Ishikawa (cell line): ENCODE measurements around the gene PPM1J.
A peak's percentile ranks its signal among the peaks of the same experiment; 100 is the strongest.

Experiments used
- CEBPB ChIP-seq: IDR thresholded peaks from 2 replicates; pipeline ENCODE4 v1.6.1; 2012
- CREB1 ChIP-seq: IDR thresholded peaks from 2 replicates; pipeline ENCODE4 v1.6.1; 2012; ENCODE audit warnings: low read depth
- EGR1 ChIP-seq: IDR thresholded peaks from 2 replicates; pipeline ENCODE4 v1.6.1; 2012
- EP300 ChIP-seq: IDR thresholded peaks from 2 replicates; pipeline ENCODE4 v1.6.1; 2012; ENCODE audit warnings: borderline replicate concordance
- FOXM1 ChIP-seq: IDR thresholded peaks from 2 replicates; pipeline ENCODE4 v1.6.1; 2012; ENCODE audit warnings: low read depth, borderline replicate concordance
- MAX ChIP-seq: IDR thresholded peaks from 2 replicates; pipeline ENCODE4 v1.6.1; 2012
- NFIC ChIP-seq: IDR thresholded peaks from 2 replicates; pipeline ENCODE4 v1.6.1; 2012
- RAD21 ChIP-seq: IDR thresholded peaks from 2 replicates; pipeline ENCODE4 v1.6.1; 2012; ENCODE audit warnings: low read depth
- REST ChIP-seq: IDR thresholded peaks from 2 replicates; pipeline ENCODE4 v1.6.1; 2012; ENCODE audit warnings: low read depth, mild to moderate bottlenecking
- TAF1 ChIP-seq: IDR thresholded peaks from 2 replicates; pipeline ENCODE4 v1.6.1; 2012; ENCODE audit warnings: low read depth, mild to moderate bottlenecking
- TCF12 ChIP-seq: IDR thresholded peaks from 2 replicates; pipeline ENCODE4 v1.6.1; 2012; ENCODE audit warnings: low read depth
- TEAD4 ChIP-seq: IDR thresholded peaks from 2 replicates; pipeline ENCODE4 v1.6.1; 2012
- USF1 ChIP-seq: IDR thresholded peaks from 2 replicates; pipeline ENCODE4 v1.6.1; 2012
- YY1 ChIP-seq: IDR thresholded peaks from 2 replicates; pipeline ENCODE4 v1.6.1; 2012; ENCODE audit warnings: low read depth
- ZBTB7A ChIP-seq: IDR thresholded peaks from 2 replicates; pipeline ENCODE4 v1.6.1; 2012; ENCODE audit warnings: low read depth

Gene PPM1J

GRCh38 chr1:112675728-112676381, 39.3 kb downstream of the PPM1J start:
- TF ChIP-seq CREB1 (no peak), EP300 (no peak), CEBPB (no peak), TCF12 (no peak), MAX (no peak), TAF1 (no peak), ZBTB7A (no peak), NFIC (no peak), FOXM1 (no peak), RAD21 (no peak), YY1 (no peak)

GRCh38 chr1:112674986-112675727, 40.0 kb downstream of the PPM1J start:
- TF ChIP-seq TEAD4 (no peak), REST (no peak), ZBTB7A (peak; percentile 20; the same call in 1 of the 2 replicates), CEBPB (no peak), TAF1 (no peak; the same call in 1 of the 2 replicates), EP300 (no peak), NFIC (no peak), MAX (no peak; the same call in 1 of the 2 replicates), CREB1 (no peak), EGR1 (peak; percentile 55; the same call in 1 of the 2 replicates), FOXM1 (no peak)

- TF ChIP-seq CEBPB: no peak
- no peak for TF ChIP-seq YY1
- TF ChIP-seq CREB1: no peak
- peak; percentile 97 for TF ChIP-seq ZBTB7A
- TF ChIP-seq USF1: no peak
- no peak for TF ChIP-seq FOXM1
- TF ChIP-seq TEAD4: no peak
- no peak for TF ChIP-seq EGR1
- peak; percentile 58 for TF ChIP-seq TAF1
- no peak for TF ChIP-seq RAD21
- no peak for TF ChIP-seq EP300
- TF ChIP-seq MAX: peak; percentile 14; the same call in 1 of the 2 replicates
- no peak; the same call in 1 of the 2 replicates for TF ChIP-seq TCF12
- peak; percentile 71 for TF ChIP-seq NFIC
- TF ChIP-seq REST: no peak
Measured at GRCh38 chr1:112674440-112674985, 40.6 kb downstream of the PPM1J start, which contains the start of gene MOV10. Gene MOV10 (plus strand): TSS chr1:112674659. CDS start chr1:112674913, 254 bp downstream.

GRCh38 chr1:112673592-112674439, 41.3 kb downstream of the PPM1J start:
- TF ChIP-seq RAD21 (0 out of 2 replicates have a peak, but pooled peaks have one; percentile 6), FOXM1 (no peak), TAF1 (no peak), USF1 (no peak), CREB1 (no peak), TCF12 (no peak), YY1 (0 out of 2 replicates have a peak, but pooled peaks have one; percentile 36), EGR1 (no peak), REST (no peak)
